Ectodermal cell (in vitro differentiated cells): ENCODE results near the gene BTBD19.

ENCODE experiments used
- H3K27ac ChIP-seq: 2 replicates; pipeline ENCODE4 v1.7.0; 2013; ENCODE audit warnings: mild to moderate bottlenecking, low read depth, low read length; ENCODE audit not compliant: insufficient read depth, poor library complexity, severe bottlenecking
- H3K27me3 ChIP-seq: 2 replicates; pipeline ENCODE4 v1.7.0; 2013; ENCODE audit warnings: mild to moderate bottlenecking, low read length; ENCODE audit not compliant: insufficient read depth, control insufficient read depth, poor library complexity, severe bottlenecking
- H3K36me3 ChIP-seq: one replicate; pipeline ENCODE4 v1.7.0; 2013; ENCODE audit warnings: low read length; ENCODE audit not compliant: control insufficient read depth, insufficient read depth
- H3K4me1 ChIP-seq: one replicate; pipeline ENCODE4 v1.7.0; 2013; ENCODE audit warnings: low read length; ENCODE audit not compliant: control insufficient read depth, insufficient read depth
- H3K4me3 ChIP-seq: 2 replicates; pipeline ENCODE4 v1.7.0; 2013; ENCODE audit warnings: low read depth, low read length, control low read depth; ENCODE audit not compliant: insufficient read depth
- H3K9me3 ChIP-seq: 2 replicates; pipeline ENCODE4 v1.7.0; 2013; ENCODE audit warnings: mild to moderate bottlenecking, low read length, moderate library complexity; ENCODE audit not compliant: control insufficient read depth
- WGBS, 2 experiments: methylation state at CpG; one replicate each; pipeline ENCODE4 v1.1.7; 2013; ENCODE audit warnings: missing lambda C conversion rate in 2 of 2; 5-methylcytosine and 5-hydroxymethylcytosine counted together

Gene BTBD19

GRCh38 chr1:44778705-44779576 lies 29.4 kb upstream of the BTBD19 start:
- peaks cover 4% of the 10 kb centered on the region for H3K4me1 ChIP-seq
- H3K9me3 ChIP-seq: no peaks in the 10 kb centered on the region
- H3K27ac ChIP-seq: no peak overlapping the region
- WGBS, 2 experiments: 93 to 95% methylated on average over 6 of the region's 6 CpGs
- no peaks in the 10 kb centered on the region for H3K27me3 ChIP-seq
- H3K4me3 ChIP-seq: no peak overlapping the region
- peaks cover 15% of the 10 kb centered on the region for H3K36me3 ChIP-seq

GRCh38 chr1:44780583-44781121 lies 27.7 kb upstream of the BTBD19 start:
- Histone ChIP-seq H3K4me3 (no peak overlapping the region), H3K27ac (peak overlapping the region; percentile 6), H3K4me1 (peaks cover 4% of the 10 kb centered on the region), H3K36me3 (peaks cover 15% of the 10 kb centered on the region), H3K9me3 (no peaks in the 10 kb centered on the region), H3K27me3 (peaks cover 11% of the 10 kb centered on the region)
- WGBS, 2 experiments: 95 to 96% methylated on average over 14 of the region's 14 CpGs

GRCh38 chr1:44783697-44784093 lies 24.6 kb upstream of the BTBD19 start:
- peaks cover 4% of the 10 kb centered on the region for H3K4me1 ChIP-seq
- peak overlapping the region; percentile 32 for H3K4me3 ChIP-seq
- WGBS, 2 experiments: 68 to 74% methylated on average over 8 of the region's 8 CpGs
- H3K36me3 ChIP-seq: peaks cover 5% of the 10 kb centered on the region
- peaks cover 22% of the 10 kb centered on the region for H3K27me3 ChIP-seq
- H3K9me3 ChIP-seq: no peaks in the 10 kb centered on the region
- H3K27ac ChIP-seq: no peak overlapping the region

GRCh38 chr1:44784094-44785028 lies 24.0 kb upstream of the BTBD19 start:
- Histone ChIP-seq H3K27ac (no peak overlapping the region), H3K4me1 (peaks cover 4% of the 10 kb centered on the region), H3K36me3 (no peaks in the 10 kb centered on the region), H3K9me3 (no peaks in the 10 kb centered on the region), H3K4me3 (peak overlapping the region; percentile 32), H3K27me3 (peaks cover 22% of the 10 kb centered on the region)
- WGBS, 2 experiments: 8 to 9% methylated on average over 71 of the region's 71 CpGs

- Histone ChIP-seq H3K27me3 (peaks cover 22% of the 10 kb centered on the region), H3K9me3 (no peaks in the 10 kb centered on the region), H3K4me1 (peaks cover 10% of the 10 kb centered on the region), H3K36me3 (no peaks in the 10 kb centered on the region), H3K4me3 (peak overlapping the region; percentile 32), H3K27ac (no peak overlapping the region)
- 92 to 94% methylated on average over 6 of the region's 6 CpGs for WGBS, 2 experiments
Measured at GRCh38 chr1:44785029-44785380, 23.3 kb upstream of the BTBD19 start.

GRCh38 chr1:44785501-44786137 lies 22.7 kb upstream of the BTBD19 start:
- Histone ChIP-seq H3K27ac (no peak overlapping the region), H3K9me3 (no peaks in the 10 kb centered on the region), H3K4me3 (no peak overlapping the region), H3K27me3 (peaks cover 22% of the 10 kb centered on the region), H3K4me1 (peaks cover 10% of the 10 kb centered on the region), H3K36me3 (no peaks in the 10 kb centered on the region)
- 34 to 40% methylated on average over 10 to 11 of the region's 11 CpGs for WGBS, 2 experiments

- Histone ChIP-seq H3K4me3 (peak overlapping the region; percentile 55), H3K36me3 (no peaks in the 10 kb centered on the region), H3K27me3 (peaks cover 22% of the 10 kb centered on the region), H3K27ac (no peak overlapping the region), H3K9me3 (no peaks in the 10 kb centered on the region), H3K4me1 (peaks cover 10% of the 10 kb centered on the region)
- 6% methylated on average over 49 of the region's 49 CpGs for WGBS, 2 experiments
Measured at GRCh38 chr1:44786138-44786840, 22.0 kb upstream of the BTBD19 start.

- no peaks in the 10 kb centered on the region for H3K36me3 ChIP-seq
- H3K27ac ChIP-seq: no peak overlapping the region
- H3K4me3 ChIP-seq: peak overlapping the region; percentile 55
- peaks cover 10% of the 10 kb centered on the region for H3K4me1 ChIP-seq
- H3K27me3 ChIP-seq: peaks cover 22% of the 10 kb centered on the region
- H3K9me3 ChIP-seq: no peaks in the 10 kb centered on the region
- WGBS, 2 experiments: 81 to 88% methylated on average over 9 of the region's 9 CpGs
Measured at GRCh38 chr1:44786841-44787426, 21.4 kb upstream of the BTBD19 start.

- peaks cover 22% of the 10 kb centered on the region for H3K27me3 ChIP-seq
- no peak overlapping the region for H3K4me3 ChIP-seq
- no peaks in the 10 kb centered on the region for H3K36me3 ChIP-seq
- H3K9me3 ChIP-seq: no peaks in the 10 kb centered on the region
- WGBS, 2 experiments: 93 to 96% methylated on average over 10 of the region's 10 CpGs
- no peak overlapping the region for H3K27ac ChIP-seq
- peaks cover 10% of the 10 kb centered on the region for H3K4me1 ChIP-seq
Measured at GRCh38 chr1:44787506-44787905, 20.8 kb upstream of the BTBD19 start.
